H1 (cell line): Measurements from ENCODE around the gene GALNT18.

Experiments
- BRCA1 ChIP-seq: IDR thresholded peaks from 2 replicates; pipeline ENCODE4 v1.6.1; 2012; ENCODE audit warnings: low read depth, low read length, improper control_type of control experiment
- CTCF ChIP-seq, 3 experiments: IDR thresholded peaks; 1 replicate in 2 of 3; 2 replicates in 1 of 3; pipeline versions ENCODE4 v1.5.1 to v1.6.1; 2011; ENCODE audit warnings: low read length in 3 of 3, mild to moderate bottlenecking in 3 of 3, inconsistent platforms in 2 of 3, low read depth in 1 of 3, moderate library complexity in 1 of 3; ENCODE audit not compliant: insufficient read depth in 1 of 3; ENCODE audit errors: control extremely low read depth in 1 of 3
- EZH2 ChIP-seq: fragments of 200-600 bp; sonication (generic); IDR thresholded peaks from 2 replicates; pipeline ENCODE4 v1.7.1; 2012; ENCODE audit warnings: low read depth, mild to moderate bottlenecking, moderate library complexity, low read length, inconsistent platforms; ENCODE audit not compliant: severe bottlenecking
- POLR2A ChIP-seq, 2 experiments: IDR thresholded peaks; 1 replicate in 1 of 2; 2 replicates in 1 of 2; pipeline ENCODE4 v1.6.1; 2011; ENCODE audit warnings: low read depth in 2 of 2, low read length in 2 of 2, mild to moderate bottlenecking in 2 of 2; ENCODE audit errors: control extremely low read depth in 1 of 2
- POLR2AphosphoS5 ChIP-seq: IDR thresholded peaks from 2 replicates; pipeline ENCODE4 v1.6.1; 2011; ENCODE audit warnings: low read depth, low read length
- SIN3A ChIP-seq, 2 experiments: IDR thresholded peaks in 1 of 2; conservative IDR thresholded peaks in 1 of 2; 2 replicates each; pipeline ENCODE4 v1.6.1; 2011 to 2012; ENCODE audit warnings: low read length in 2 of 2, improper control_type of control experiment in 1 of 2, low read depth in 1 of 2, mild to moderate bottlenecking in 1 of 2

- TF ChIP-seq CTCF (IDR thresholded peaks at IDR 0.05; ENCODE audit: control extremely low read depth in 1 of 3, insufficient read depth in 1 of 3, low read depth in 1 of 3, low read length in 3 of 3) (no peak), SIN3A (conservative IDR thresholded peaks at IDR 0.05 in 1 of 2, IDR thresholded peaks at IDR 0.05 in 1 of 2; ENCODE audit: low read depth in 1 of 2, low read length in 2 of 2) (no peak), EZH2 (no peak), BRCA1 (no peak), POLR2A (IDR thresholded peaks at IDR 0.05; ENCODE audit: control extremely low read depth in 1 of 2, low read depth in 2 of 2, low read length in 2 of 2) (no peak), POLR2AphosphoS5 (no peak)
These were observed 227.6 kb downstream of the GALNT18 start for GRCh38 chr11:11394241-11394640.
